Measurements from ENCODE around the gene KRTAP10-12. TPM values are rescaled to one million over a fixed set of nuclear protein-coding genes. Genes with fewer than 3 reads are reported as not detected.

KRTAP10-12 gene
- total and polyA plus RNA-seq, 10 of the 15 experiments (the other 5 are each of a cell fraction or from before 2014, with no cell fraction given): not detected

- TF ChIP-seq, protein P1, sequence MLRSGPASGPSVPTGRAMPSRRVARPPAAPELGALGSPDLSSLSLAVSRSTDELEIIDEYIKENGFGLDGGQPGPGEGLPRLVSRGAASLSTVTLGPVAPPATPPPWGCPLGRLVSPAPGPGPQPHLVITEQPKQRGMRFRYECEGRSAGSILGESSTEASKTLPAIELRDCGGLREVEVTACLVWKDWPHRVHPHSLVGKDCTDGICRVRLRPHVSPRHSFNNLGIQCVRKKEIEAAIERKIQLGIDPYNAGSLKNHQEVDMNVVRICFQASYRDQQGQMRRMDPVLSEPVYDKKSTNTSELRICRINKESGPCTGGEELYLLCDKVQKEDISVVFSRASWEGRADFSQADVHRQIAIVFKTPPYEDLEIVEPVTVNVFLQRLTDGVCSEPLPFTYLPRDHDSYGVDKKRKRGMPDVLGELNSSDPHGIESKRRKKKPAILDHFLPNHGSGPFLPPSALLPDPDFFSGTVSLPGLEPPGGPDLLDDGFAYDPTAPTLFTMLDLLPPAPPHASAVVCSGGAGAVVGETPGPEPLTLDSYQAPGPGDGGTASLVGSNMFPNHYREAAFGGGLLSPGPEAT (IDR thresholded peaks at IDR 0.05; ENCODE audit: low read depth): no peak
- TF ChIP-seq PAX5 (IDR thresholded peaks at IDR 0.05; ENCODE audit: borderline replicate concordance, low read depth, low read length) (no peak), NBN (IDR thresholded peaks at IDR 0.05) (no peak), HCFC1 (IDR thresholded peaks at IDR 0.05; ENCODE audit: low read length) (no peak), ZNF217 (IDR thresholded peaks at IDR 0.05) (no peak), ZNF384 (IDR thresholded peaks at IDR 0.05; ENCODE audit: borderline replicate concordance, low read depth, low read length) (no peak)
Measured at GRCh38 chr21:44702111-44702972, 5.4 kb downstream of the KRTAP10-12 start (continued).

DNA sequence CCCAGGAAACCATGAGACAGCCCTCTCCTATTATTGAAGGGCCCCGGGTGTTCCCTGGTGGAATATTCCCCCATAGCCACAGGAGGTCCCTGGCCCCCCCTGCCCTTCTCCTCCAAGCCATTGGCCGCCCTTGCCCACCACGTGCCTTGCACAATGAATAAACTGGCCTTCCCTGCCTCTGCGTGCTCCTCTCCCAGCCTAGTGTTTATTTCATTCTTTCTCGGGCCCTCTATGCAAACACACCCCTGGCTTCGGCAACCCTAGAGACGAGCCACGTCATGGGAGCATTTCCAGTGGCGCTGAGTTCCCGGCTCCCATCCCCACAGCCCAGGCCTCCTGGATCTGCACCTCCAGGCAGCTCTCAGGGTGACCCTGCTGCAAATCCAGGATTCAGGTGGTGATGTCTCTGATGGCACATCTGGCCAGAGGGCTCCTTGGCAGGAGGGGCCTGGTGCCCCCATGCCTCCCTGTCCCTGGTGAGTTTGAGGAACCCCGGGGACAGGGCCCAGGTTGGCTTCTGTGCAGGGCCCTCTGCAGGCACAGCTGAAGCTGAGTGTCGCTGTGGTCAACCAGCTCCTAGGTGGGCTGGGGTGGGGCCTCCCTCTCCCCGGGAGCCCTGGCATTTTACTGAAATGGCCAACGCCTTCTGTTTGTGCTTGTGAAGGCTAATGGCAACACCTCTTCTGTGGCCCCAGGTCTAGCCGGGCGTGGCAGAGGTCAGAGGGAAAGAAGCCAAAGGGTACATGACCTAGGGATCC lies 6.2 kb downstream of the KRTAP10-12 start:
- H3K9me3 ChIP-seq (replicated peaks; ENCODE audit: control insufficient read depth, insufficient read depth, low read length): peaks cover 6% of the 10 kb centered on the region; the same call in 1 of the 3 replicates
- no peaks in the 10 kb centered on the region for H4K20me1 ChIP-seq (ENCODE audit: control insufficient read depth, insufficient read depth)
- H3K27me3 ChIP-seq (replicated peaks in 1 of 2; ENCODE audit: control insufficient read depth in 2 of 2, insufficient read depth in 2 of 2, low read length in 1 of 2): peaks cover 2 to 3% of the 10 kb centered on the region in 2 experiments; a peak in 3 of 4 replicates
- no peak overlapping the region for H3K9ac ChIP-seq (ENCODE audit: control insufficient read depth, insufficient read depth, low read length)
- DNase-seq (ENCODE audit: low read depth, low spot score) (no peak), ATAC-seq (no peak), FAIRE-seq (no peak)
- H3K4me1 ChIP-seq (ENCODE audit: control insufficient read depth, insufficient read depth, low read length): no peaks in the 10 kb centered on the region
- H3K79me2 ChIP-seq (ENCODE audit: control insufficient read depth, insufficient read depth, low read length): no peaks in the 10 kb centered on the region
- in situ Hi-C loops (cut with MboI) (no loop called here), intact Hi-C loops (cut with micrococcal nuclease; ENCODE audit: unreplicated experiment) (no loop called here)
- ChIA-PET CTCF (no interaction called here), RAD21 (ENCODE audit: unreplicated experiment) (no interaction called here), SMC1A (ENCODE audit: uncharacterized antibody, unreplicated experiment) (no interaction called here), POLR2A (no interaction called here)
- 33% methylated on average over 16 of the region's 16 CpGs for WGBS (ENCODE audit: insufficient coverage, insufficient replicate concordance, low lambda C conversion rate, missing lambda C conversion rate)
- no TSS peak for BruUV-seq (replicated peaks)
- no peak overlapping the region for H2AFZ ChIP-seq (ENCODE audit: control insufficient read depth, low read depth, low read length)
- no peak overlapping the region for H3K4me2 ChIP-seq (ENCODE audit: control insufficient read depth, insufficient read depth)
- H3K36me3 ChIP-seq (ENCODE audit: control insufficient read depth in 2 of 2, insufficient read depth in 2 of 2, low read length in 1 of 2): no peaks in the 10 kb centered on the region
- no peak overlapping the region for H3K4me3 ChIP-seq
- no peak overlapping the region for H3K27ac ChIP-seq (ENCODE audit: control insufficient read depth, insufficient read depth)
- TF ChIP-seq, protein P2, sequence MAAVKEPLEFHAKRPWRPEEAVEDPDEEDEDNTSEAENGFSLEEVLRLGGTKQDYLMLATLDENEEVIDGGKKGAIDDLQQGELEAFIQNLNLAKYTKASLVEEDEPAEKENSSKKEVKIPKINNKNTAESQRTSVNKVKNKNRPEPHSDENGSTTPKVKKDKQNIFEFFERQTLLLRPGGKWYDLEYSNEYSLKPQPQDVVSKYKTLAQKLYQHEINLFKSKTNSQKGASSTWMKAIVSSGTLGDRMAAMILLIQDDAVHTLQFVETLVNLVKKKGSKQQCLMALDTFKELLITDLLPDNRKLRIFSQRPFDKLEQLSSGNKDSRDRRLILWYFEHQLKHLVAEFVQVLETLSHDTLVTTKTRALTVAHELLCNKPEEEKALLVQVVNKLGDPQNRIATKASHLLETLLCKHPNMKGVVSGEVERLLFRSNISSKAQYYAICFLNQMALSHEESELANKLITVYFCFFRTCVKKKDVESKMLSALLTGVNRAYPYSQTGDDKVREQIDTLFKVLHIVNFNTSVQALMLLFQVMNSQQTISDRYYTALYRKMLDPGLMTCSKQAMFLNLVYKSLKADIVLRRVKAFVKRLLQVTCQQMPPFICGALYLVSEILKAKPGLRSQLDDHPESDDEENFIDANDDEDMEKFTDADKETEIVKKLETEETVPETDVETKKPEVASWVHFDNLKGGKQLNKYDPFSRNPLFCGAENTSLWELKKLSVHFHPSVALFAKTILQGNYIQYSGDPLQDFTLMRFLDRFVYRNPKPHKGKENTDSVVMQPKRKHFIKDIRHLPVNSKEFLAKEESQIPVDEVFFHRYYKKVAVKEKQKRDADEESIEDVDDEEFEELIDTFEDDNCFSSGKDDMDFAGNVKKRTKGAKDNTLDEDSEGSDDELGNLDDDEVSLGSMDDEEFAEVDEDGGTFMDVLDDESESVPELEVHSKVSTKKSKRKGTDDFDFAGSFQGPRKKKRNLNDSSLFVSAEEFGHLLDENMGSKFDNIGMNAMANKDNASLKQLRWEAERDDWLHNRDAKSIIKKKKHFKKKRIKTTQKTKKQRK (IDR thresholded peaks at IDR 0.05; ENCODE audit: low read depth, low read length): no peak
- TF ChIP-seq, protein P3, sequence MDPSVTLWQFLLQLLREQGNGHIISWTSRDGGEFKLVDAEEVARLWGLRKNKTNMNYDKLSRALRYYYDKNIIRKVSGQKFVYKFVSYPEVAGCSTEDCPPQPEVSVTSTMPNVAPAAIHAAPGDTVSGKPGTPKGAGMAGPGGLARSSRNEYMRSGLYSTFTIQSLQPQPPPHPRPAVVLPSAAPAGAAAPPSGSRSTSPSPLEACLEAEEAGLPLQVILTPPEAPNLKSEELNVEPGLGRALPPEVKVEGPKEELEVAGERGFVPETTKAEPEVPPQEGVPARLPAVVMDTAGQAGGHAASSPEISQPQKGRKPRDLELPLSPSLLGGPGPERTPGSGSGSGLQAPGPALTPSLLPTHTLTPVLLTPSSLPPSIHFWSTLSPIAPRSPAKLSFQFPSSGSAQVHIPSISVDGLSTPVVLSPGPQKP (IDR thresholded peaks at IDR 0.05; ENCODE audit: low read depth, low read length): no peak
- no peak for TF ChIP-seq HDAC6 (IDR thresholded peaks at IDR 0.05; ENCODE audit: unreplicated experiment)
- no peak for TF ChIP-seq ZBED1 (IDR thresholded peaks at IDR 0.05; ENCODE audit: borderline replicate concordance)
- no peak for TF ChIP-seq STAT1 (conservative IDR thresholded peaks at IDR 0.05)
- TF ChIP-seq POLR2AphosphoS2 (IDR thresholded peaks at IDR 0.05; ENCODE audit: low read depth, low read length): no peak
- TF ChIP-seq ZNF207 (IDR thresholded peaks at IDR 0.05; ENCODE audit: borderline replicate concordance): no peak
- no peak for TF ChIP-seq YBX1 (IDR thresholded peaks at IDR 0.05)
- no peak for TF ChIP-seq HDAC2 (IDR thresholded peaks at IDR 0.05)
- TF ChIP-seq SMARCA5 (IDR thresholded peaks at IDR 0.05): no peak
- no peak for TF ChIP-seq ETV6 (conservative IDR thresholded peaks at IDR 0.05 in 1 of 2, IDR thresholded peaks at IDR 0.05 in 1 of 2; ENCODE audit: borderline replicate concordance in 1 of 2, low read depth in 1 of 2)
